Erythroblast (primary cell): Measurements from ENCODE around the gene NDUFA11.
A peak's percentile ranks its signal among the peaks of the same experiment; 100 is the strongest.
"Not testable (repeated sequence)": the region's sequence is repeated elsewhere in the genome, so short reads cannot be mapped to it uniquely, and the experiment has no call there.

Experiments
- DNase-seq, 2 experiments: peaks; one replicate each; lab custom pipeline; 2025; lab: John Stamatoyannopoulos, UW
- GATA1 ChIP-seq: IDR thresholded peaks from 2 replicates; pipeline ENCODE4 v1.6.1; 2011; ENCODE audit warnings: low read depth, mild to moderate bottlenecking, control low read depth, low read length, moderate library complexity
- POLR2A ChIP-seq: IDR thresholded peaks from 2 replicates; pipeline ENCODE4 v1.6.1; 2011; ENCODE audit warnings: mild to moderate bottlenecking, low read length

The NDUFA11 gene

GRCh38 chr19:5893907-5894703 lies 9.5 kb downstream of the NDUFA11 start:
- peak; percentile 93 to 96 for DNase-seq
- TF ChIP-seq POLR2A (no peak), GATA1 (peak; percentile 81)

DNA sequence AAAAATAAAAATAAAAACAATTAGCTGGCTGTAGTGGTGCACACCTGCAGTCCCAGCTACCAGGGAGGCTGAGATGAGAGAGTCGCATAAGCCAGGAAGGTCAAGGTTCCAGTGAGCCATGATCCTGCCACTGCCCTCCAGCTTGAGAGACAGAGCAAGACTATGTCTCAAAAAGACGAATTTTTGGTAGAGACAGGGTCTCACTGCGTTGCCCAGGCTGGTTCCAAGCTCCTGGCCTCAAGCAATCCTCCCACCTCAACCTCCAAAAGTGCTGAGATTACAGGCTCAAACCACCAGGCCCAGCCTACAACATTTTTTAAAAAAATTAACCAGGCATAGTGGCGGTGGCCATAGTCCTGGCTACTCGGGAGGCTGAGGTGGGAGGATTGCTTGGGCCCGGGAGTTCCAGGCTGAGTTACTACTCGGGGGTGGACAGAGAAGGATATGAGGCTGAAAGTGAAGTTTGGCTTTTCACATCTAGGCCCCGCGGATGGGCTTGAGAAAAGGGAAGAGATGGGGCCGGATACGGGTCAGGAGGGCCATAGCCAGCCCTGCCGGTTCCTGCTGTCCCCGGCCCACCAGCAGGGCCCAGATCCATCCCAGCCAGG lies 10.2 kb downstream of the NDUFA11 start:
- no peak for DNase-seq

GRCh38 chr19:5892772-5893275 lies 10.8 kb downstream of the NDUFA11 start:
- DNase-seq = no peak
- TF ChIP-seq POLR2A = no peak
- TF ChIP-seq GATA1 = no peak

More for the DNA sequence above, 10.2 kb downstream of the NDUFA11 start:
- TF ChIP-seq GATA1 (no peak), POLR2A (no peak)

DNA sequence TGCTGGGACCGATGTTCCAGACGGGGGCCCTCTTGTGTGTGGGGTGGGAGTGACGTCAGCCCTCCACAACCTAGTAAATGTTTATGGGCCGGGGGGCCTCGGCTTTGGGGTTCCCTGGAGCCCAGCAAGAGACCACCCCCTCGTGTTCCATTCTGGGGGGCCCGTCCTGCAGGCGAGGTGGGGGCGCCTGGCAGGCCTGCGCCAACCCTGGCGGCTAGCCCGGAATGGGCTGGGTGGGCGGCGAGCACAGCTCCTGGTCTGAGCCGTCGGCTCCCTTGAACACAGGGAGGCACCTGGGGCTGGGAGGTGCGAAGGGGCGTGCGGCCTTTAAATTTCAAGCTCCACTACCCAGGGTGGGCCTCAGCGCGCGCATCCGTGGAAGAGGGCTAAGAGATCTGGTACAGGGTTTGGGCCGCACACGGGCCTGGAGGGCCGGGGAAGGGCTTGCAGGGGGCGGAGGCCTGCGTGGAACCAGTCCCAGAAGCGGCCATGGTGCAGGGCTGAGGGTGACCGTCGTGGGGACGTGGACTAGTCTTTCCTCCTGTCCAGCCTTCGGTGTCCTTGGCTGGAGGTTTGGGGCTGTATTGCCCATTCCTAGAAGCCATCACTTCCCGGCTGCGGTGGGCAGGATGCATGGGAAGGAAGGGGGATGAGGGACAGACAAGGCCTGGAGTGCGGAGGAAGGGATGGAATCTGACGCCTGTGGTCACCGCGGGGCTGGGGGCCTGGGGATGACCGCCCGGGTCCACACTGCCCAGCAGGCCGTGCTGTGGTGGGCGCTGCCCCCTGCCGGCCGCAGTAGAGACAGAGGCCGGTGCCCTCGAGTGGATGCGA lies 11.4 kb downstream of the NDUFA11 start:
- TF ChIP-seq POLR2A (peak; percentile 1), GATA1 (no peak)
- DNase-seq = peak; percentile 37 to 51

- TF ChIP-seq POLR2A = no peak
- TF ChIP-seq GATA1 = no peak
- DNase-seq = no peak
Observed at GRCh38 chr19:5891572-5891937, 12.0 kb downstream of the NDUFA11 start.

DNA sequence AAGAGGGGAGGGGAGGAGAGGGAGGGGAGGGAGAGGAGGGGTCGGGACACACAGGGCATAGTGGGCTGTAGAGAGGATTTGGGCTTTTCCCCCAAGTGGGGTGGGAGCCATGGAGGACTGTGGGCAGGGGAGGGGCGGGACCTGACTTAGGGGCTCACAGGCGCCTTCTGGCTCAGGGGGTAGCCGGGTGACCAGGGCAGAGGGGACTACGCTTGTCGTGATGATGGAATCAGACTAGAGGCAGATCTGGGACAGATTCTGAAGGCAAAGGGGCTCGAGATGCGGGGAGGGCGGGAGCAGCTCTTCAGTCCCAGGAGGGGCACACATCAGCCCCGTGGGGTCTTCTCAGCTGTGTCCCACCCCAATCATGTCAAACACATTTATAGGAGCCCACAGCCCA lies 13.5 kb downstream of the NDUFA11 start:
- TF ChIP-seq GATA1 (no peak), POLR2A (no peak)
- no peak for DNase-seq

DNA sequence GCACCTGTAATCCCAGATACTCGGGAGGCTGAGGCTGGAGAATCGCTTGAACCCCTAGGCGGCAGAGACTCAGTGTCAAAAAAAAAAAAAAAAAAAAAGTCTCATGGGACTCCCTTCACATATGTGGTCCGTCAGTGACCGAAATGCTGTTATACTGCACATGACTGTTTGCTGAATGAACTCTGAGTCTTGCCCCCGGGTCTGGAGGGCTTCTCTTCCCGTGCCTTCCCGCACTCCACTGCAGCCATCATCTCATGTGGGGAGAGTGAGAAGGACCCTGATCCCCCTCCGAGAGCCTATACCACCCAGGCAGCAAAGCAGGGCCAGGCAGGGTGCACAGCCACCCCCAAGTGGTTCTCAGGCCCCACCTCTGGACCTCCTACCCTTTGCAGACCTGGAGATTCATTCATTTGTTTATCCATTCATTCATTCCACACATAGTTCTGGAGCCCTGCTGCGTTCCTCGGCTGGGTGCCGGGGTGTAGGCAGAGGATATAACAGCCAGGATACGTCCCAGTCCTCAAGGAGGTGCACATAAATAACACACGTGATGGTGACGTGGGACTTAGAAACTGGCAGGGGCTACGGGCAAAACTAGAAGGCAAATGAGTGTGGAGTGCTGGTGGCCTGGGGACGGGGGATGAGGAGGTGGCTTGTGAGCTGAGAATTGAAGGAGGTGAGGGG lies 14.2 kb downstream of the NDUFA11 start:
- no peak for DNase-seq
- TF ChIP-seq POLR2A (no peak), GATA1 (no peak)

- not testable (repeated sequence) for DNase-seq
Observed at GRCh38 chr19:5884065-5884811, 19.4 kb downstream of the NDUFA11 start.

DNA sequence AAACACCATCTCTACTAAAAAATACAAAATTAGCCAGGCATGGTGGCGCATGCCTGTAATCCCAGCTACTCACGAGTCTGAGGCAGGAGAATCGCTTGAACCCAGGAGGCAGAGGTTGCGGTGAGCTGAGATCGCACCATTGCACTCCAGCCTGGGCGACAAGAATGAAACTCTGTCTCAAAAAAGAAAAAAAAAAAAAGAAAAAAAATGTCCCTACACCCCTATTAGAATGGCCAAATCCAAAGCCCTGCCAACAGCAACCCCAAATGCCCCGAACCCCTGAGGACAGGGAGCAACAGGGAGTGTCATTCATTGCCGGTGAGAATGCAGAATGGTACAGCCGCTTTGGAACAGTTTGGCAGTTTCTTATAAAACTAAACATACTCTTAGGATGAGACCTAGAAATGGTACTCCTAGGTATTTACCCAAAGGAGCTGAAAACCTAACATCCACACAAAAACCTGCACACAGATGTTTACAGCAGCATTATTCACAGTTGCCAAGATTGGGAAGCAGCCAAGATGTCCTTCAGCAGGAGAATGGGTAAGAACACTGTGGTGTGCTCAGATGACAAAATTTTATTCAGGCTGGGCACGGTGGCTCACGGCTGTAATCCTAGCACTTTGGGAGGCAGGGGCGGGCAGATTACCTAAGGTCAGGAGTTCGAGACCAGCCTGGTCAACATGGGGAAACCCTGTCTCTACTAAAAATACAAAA lies 20.3 kb downstream of the NDUFA11 start:
- not testable (repeated sequence) for DNase-seq

- TF ChIP-seq POLR2A = no peak
- DNase-seq = no peak
Observed at GRCh38 chr19:5882421-5882968, 21.1 kb downstream of the NDUFA11 start.

GRCh38 chr19:5881543-5882299 lies 21.9 kb downstream of the NDUFA11 start:
- no peak for TF ChIP-seq POLR2A
- no peak for TF ChIP-seq GATA1
- DNase-seq = no peak
